ENCODE measurements around the gene RDH8.

DNA sequence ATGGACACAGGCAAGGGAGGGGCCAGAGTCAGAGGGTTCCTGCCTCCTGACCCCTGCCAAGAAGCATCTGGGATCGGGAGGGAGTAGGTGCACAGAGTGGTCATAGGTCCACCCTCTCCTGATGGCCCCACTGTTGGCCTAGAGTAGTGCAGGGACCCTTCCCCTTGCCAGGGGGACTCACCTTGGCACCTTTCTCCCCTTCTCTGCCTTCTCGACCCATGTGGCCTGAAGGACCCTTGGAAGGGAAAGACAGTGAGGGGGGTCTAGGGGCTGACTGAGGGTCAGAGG is 43.7 kb upstream of the RDH8 start:
- TF ChIP-seq SP1 (IDR thresholded peaks at IDR 0.05) (no peak), L3MBTL2 (conservative IDR thresholded peaks at IDR 0.05) (no peak), FOXM1 (IDR thresholded peaks at IDR 0.05; ENCODE audit: borderline replicate concordance) (no peak), FOXK2 (IDR thresholded peaks at IDR 0.05) (no peak), ARNT (IDR thresholded peaks at IDR 0.05) (no peak), TARDBP (IDR thresholded peaks at IDR 0.05) (no peak), BHLHE40 (IDR thresholded peaks at IDR 0.05; ENCODE audit: borderline replicate concordance) (no peak), HDGF (IDR thresholded peaks at IDR 0.05; ENCODE audit: borderline replicate concordance) (no peak), ELF4 (IDR thresholded peaks at IDR 0.05) (no peak), CTBP1 (IDR thresholded peaks at IDR 0.05; ENCODE audit: borderline replicate concordance) (no peak), LEF1 (IDR thresholded peaks at IDR 0.05; ENCODE audit: borderline replicate concordance) (no peak), SUZ12 (IDR thresholded peaks at IDR 0.05) (no peak)
- TF ChIP-seq, protein P1, sequence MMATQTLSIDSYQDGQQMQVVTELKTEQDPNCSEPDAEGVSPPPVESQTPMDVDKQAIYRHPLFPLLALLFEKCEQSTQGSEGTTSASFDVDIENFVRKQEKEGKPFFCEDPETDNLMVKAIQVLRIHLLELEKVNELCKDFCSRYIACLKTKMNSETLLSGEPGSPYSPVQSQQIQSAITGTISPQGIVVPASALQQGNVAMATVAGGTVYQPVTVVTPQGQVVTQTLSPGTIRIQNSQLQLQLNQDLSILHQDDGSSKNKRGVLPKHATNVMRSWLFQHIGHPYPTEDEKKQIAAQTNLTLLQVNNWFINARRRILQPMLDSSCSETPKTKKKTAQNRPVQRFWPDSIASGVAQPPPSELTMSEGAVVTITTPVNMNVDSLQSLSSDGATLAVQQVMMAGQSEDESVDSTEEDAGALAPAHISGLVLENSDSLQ (IDR thresholded peaks at IDR 0.05): no peak

Measured in HEK293T (cell line).